HG02943 (cell line): Measurements from ENCODE around the gene MDC1.
"Not testable (repeated sequence)": the region's sequence is repeated elsewhere in the genome, so short reads cannot be mapped to it uniquely, and the experiment has no call there.

Experiments
- ATAC-seq: cut with Tn5 transposase; IDR thresholded peaks from one replicate; pipeline ENCODE4 v1.9.1; 2021; ENCODE audit warnings: mild to moderate bottlenecking, low read depth, moderate library complexity; ENCODE audit not compliant: unreplicated experiment

MDC1 gene

GRCh38 chr6:30717129-30717844, at the start of gene MDC1:
TSS of gene MDC1 (minus strand) at chr6:30717281. CDS start at chr6:30715175, 2,106 bp downstream.
- ATAC-seq = peak; percentile 65

GRCh38 chr6:30766461-30767157, 49.5 kb upstream of the MDC1 start:
- no peak for ATAC-seq

GRCh38 chr6:30765495-30765894, 48.4 kb upstream of the MDC1 start:
- ATAC-seq = not testable (repeated sequence)

- not testable (repeated sequence) for ATAC-seq
Measured at GRCh38 chr6:30764490-30765043, 47.5 kb upstream of the MDC1 start.

GRCh38 chr6:30763618-30764489, 46.8 kb upstream of the MDC1 start:
- no peak for ATAC-seq

- no peak for ATAC-seq
Measured at GRCh38 chr6:30763155-30763617, 46.1 kb upstream of the MDC1 start.

- no peak for ATAC-seq
Measured at GRCh38 chr6:30761791-30762429, 44.8 kb upstream of the MDC1 start.

- no peak for ATAC-seq
Measured at GRCh38 chr6:30760549-30760948, 43.5 kb upstream of the MDC1 start.

- ATAC-seq = no peak
Measured at GRCh38 chr6:30759575-30760239, 42.6 kb upstream of the MDC1 start.

- ATAC-seq = no peak
Measured at GRCh38 chr6:30757261-30757904, 40.3 kb upstream of the MDC1 start.

GRCh38 chr6:30756405-30757003, 39.4 kb upstream of the MDC1 start:
- not testable (repeated sequence) for ATAC-seq

GRCh38 chr6:30754631-30755030, 37.5 kb upstream of the MDC1 start:
- no peak for ATAC-seq

- ATAC-seq = no peak
Measured at GRCh38 chr6:30752157-30752927, 35.3 kb upstream of the MDC1 start.

- no peak for ATAC-seq
Measured at GRCh38 chr6:30750379-30750668, 33.2 kb upstream of the MDC1 start.

- ATAC-seq = no peak
Measured at GRCh38 chr6:30749554-30750378, 32.7 kb upstream of the MDC1 start.

GRCh38 chr6:30748851-30749540, 31.9 kb upstream of the MDC1 start:
- no peak for ATAC-seq
